ENCODE results near the gene GPR83.
"Not testable (repeated sequence)": the region's sequence is repeated elsewhere in the genome, so short reads cannot be mapped to it uniquely, and the experiment has no call there.

Gene GPR83

DNA sequence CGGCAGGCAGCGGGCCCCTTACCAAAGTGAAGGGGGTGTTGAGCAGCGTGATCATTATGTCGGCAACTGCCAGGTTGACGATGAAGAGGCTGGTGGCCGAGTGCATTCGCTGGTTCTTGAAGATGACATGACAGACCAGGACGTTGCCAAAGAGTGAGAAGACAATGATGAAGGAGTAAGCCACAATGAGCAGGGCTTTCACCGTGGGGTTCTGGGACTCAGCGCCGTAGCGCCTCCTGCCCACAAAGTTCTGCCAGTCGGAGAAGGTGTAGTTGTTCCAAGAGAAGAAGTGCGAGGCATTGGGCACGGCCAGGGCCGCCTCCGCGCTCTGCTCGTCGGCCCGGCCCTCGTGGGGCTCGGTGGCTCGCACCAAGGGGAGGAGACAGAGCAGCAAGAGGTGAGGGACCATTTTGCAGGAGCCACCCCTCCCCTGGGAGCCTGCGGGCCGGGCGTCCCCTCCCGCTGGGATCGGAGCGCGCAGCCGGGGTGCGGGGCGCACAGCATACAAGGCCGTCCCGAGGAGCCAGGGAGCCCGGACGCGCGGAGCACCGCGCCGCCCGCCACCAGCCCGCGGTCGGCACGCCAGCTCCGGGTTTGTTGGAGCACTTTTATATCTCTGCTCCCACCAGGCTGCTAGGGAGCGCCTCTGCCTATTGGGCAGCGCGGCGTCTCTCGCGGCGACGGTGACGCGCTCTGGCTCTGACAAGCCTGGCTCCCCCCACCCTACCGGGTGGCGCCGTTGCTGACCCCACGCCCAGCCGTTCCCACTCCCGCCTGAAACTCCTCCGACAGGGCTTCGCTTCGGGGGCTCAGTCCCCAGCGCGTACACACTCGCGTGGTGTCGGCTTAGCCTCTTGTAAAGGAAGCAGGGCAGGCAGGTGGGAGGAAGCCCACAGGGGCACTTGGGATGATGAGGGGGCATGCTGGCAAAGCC lies at the start of gene GPR83:
GPR83 (minus strand) TSS at position 581 of the 934 bp plus-strand sequence; CDS start at position 409, 172 bp downstream.
- no peak for DNase-seq

DNA sequence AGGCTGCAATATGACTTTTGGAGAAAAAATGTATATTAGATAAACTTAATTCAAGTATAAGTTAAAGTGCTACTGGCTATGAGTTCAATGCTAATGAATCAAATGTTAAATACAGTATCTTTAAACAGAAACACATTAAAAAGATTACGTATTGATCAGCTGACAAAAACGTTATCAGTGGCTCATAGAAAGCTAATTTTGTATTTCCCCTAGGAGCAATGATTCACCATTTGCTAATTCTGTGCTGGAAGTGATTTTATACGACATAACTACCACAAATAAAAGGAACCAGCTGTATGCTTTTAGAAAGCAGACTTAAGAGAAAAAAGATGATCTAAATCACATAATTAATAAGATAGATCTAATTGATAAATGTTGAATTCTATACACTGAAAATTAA lies 48.8 kb upstream of the GPR83 start:
- no peak for DNase-seq

DNA sequence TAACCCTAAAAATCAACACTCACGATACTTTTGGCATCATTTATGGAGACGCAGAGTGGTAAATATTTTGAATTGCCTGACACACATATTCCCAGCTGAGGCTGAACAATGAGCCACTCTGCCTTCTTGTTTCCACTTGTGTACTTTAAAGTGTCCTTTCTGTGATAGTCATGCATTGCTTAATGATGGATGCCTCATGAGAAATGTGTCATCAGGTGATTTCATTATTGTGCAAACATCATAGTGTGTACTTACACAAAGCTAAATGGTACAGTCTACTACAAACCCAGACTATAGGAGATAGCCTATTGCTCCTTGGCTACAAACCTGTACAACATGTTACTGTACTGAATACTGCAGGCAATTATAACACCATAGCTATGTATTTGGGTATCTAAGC lies 48.2 kb upstream of the GPR83 start:
- DNase-seq = no peak

DNA sequence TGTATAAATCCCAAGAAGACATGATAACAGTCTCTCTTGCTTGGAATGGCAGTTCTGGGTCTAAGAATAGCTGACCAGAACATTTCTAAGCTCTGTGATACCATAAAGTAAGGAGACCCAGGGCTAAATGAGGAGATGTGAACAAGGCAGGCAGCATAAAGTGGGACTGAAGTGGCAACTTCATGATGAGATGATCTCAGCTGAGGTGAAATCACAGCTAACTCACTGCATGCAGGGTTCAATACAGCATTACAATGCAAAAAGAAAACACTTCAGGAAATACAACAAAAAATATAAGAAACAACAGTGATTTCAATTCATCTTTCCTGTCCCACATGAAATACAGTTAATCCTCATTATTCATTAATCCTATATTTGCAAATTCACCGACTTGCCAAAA lies 47.8 kb upstream of the GPR83 start:
- no peak for DNase-seq

DNA sequence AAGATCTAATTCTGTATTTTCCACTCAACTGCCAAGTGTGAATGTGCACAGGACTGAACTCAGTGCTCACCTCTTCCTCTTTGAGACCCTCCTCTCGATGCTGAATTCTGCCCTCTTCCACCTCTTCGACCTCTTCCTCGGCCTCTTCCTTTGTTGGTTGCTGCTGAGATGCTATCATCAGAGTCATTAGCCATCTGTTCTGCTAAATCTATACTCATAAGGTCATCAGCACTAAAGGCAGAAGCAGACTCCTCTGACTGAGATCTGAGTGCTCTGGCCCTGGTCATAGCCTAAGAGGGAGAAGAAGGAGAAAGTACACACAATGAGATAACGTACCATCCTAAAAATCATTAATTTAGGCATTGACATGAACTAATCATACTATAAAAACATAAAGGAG lies 45.9 kb upstream of the GPR83 start:
- no peak for DNase-seq

DNA sequence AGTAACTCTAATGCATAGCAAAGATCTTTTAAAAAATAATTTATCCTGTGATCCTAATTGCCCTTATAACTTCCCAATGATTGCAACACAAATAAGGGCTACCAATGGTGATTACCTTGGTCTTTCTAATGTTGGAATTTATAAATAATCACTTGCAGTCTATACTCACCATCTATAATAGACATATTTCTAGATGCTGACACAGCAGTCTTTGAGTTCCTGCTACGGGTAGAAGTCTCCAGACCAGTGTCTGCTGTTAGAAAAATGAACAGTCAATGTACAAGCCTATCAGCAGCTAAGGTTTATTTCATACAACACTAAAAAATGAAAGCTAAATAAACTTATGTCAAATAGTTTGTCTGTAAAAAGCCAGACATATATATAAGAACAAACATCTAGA lies 44.4 kb upstream of the GPR83 start:
- no peak for DNase-seq

DNA sequence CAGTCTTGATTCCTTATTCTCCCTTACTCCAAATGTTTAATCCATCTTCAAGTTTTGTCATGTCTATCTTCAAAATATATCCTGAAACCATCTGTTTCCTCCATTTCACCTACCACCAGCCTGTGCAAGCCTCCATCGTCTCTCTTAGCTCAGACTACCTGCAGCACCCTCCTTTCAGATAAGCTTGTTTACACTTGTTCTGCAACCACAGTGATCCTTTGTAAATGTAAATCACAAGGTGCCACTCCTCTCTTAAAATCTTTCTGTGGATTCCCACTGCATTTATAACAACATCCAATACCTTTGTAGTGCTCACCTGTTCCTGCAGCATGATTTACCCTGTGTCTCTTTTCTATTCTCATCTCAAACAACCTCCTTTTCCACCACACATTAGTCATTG lies 31.8 kb upstream of the GPR83 start:
- no peak for DNase-seq

DNA sequence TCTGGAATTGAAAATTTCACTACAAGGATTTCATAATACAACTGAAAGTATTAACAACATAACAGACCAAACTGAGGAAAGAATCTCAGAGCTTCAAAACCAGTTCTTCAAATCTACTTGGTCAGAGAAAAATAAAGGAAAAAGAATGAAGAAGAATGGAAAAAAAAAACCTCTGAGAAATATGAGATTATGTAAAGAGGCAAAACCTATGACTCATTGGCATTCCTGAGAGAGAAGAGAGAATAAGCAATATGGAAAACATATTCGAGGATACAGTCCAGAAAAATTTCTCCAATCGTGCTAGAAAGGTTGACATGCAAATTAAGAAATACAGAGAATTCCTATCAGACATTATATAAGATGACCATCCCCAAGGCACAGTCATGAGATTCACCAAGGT lies 23.4 kb upstream of the GPR83 start:
- no peak for DNase-seq

DNA sequence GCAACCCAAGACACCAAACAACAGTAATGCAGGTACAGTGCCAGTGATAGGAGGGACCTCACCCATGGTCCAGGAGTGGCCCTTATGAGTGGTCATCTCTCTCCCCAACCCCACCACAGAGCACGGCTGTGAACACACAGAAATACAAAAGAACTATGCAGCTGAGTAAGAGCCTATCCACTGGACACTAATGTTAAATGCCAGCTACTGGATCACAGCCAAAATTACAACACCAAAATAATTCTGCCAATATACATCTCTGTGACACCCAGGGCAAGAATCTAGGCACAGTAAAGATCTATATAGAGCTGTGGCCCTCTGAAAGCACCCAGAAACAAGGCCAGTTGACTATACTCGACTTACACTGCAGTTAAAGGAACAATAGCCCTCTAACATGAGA lies 22.8 kb upstream of the GPR83 start:
- no peak for DNase-seq

DNA sequence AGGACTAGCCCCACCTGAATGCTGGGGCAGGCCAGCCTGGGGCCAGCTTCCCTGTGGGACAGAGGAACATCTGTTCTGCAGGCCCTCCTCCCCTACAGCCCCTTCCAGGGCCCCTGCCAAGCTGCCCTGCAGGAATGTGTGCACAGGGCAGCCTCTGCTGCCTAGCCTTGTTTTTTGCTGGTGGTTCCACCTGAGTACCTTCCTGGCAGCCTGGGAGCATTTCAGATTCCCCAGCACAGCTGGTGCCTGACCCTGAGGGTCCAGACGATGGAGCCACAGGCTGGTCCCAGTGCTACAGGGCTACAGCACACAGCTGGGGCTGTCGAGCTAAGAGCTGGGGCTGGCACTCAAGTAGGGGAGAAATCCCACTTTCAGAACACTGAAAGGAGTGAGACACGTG lies 22.3 kb upstream of the GPR83 start:
- no peak for DNase-seq

DNA sequence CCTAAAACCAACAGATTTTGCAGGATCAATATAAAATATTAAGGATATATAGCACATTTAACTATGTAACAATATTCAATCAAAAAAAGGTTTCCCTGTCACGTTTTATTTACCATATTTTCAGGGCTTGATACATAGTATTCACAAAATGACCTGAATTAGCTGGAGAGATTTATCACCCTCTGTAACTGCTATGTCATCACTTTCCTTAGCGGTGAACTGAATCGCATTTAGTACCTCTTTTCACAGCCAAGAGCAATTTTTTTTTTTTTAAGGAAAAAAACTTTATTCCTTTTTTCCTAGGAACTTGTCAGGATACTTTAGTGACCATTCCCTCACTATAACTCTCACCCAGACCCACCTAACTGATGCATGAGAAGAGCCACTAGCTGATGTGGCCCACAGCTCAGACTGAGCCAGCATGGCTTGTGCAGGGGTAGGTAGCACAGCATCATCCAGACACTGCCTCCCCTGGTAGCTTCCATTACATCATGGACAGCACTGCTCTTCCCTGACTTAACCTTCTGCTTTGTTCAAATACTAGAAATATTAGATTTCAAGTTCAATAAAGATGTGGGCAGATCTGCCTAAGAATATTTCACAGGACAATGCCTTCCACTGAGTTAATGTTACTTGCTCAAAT lies 17.0 kb upstream of the GPR83 start:
- no peak for DNase-seq

DNA sequence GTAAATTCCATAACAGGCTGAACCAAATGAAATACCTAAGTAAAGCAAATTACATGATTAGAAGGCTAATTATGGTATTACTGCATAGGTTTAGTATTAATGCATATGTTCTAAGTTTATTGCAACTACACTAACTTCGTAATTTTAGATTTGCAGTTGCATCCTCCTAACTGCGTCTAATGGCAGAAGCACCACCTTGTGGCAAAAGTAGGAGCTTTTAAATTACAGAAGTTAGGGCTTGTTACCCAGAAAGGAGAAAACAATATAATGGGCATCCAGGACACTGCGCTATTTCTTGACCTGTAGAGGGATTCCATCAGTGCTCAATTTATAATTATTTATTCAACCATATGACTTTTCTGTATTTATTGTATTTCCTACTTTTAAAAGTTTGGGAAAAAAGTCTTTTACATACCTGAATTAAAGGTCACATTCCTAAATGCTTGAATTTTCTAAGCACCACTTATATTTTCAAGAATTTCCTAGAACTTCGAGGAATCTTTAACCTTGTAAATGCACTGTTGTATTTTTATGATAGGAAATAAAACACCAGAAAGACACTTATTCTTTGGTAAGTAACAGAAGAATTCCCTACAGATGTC lies 16.3 kb upstream of the GPR83 start:
- no peak for DNase-seq

DNA sequence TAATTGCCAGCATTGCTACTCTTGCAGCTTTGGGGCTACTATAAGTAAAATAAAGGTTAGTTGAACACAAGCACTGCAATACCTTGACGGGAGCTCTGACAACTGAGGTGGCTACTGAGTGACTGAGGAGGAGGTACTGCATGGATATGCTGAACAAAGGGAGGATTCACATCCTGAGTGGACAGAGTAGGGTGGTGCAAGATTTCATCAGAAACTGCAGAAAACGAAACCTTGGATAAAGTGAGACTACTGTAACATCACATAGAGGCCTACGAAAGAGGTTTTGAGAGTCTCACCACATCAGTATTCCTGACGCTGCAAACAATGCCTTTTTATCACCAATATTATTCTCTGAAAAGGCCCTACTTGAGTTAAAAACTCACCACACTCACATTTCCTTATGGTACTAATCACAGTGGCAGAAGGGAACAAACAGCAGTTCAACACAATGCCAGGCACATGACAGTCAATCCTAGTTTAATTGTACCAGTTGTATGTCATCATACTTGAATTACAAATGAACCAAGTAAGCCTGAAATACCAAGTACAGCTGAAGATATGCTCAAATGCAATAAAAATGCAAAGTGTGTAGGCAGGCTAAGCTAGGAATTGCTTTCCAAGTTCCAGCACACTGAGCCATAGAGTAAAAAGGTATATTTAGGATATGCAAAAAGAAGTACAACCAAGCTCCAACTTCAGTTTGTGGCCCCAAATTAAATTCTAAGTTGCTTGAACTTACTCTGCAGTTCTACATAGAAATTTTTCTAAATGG lies 4.0 kb upstream of the GPR83 start:
- no peak for DNase-seq

DNA sequence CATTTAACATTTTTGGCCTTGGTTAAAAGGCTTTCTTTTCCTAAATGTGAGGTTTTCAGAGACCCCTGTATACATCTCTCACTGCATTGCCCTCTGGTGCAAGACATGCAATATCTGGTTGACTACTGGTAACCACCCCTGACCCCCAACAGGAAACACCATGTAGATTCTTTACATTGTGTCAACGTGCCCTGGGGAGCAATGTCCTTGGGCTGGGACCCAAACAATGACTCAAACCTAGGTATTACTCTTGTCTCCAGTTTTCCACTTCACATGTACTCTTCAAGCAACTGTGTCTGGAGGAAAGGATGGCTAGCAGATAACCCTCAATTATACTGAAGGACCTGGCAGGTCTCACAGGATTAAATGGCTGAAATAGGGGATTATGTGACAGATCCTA lies 1.1 kb upstream of the GPR83 start:
- DNase-seq = no peak

DNA sequence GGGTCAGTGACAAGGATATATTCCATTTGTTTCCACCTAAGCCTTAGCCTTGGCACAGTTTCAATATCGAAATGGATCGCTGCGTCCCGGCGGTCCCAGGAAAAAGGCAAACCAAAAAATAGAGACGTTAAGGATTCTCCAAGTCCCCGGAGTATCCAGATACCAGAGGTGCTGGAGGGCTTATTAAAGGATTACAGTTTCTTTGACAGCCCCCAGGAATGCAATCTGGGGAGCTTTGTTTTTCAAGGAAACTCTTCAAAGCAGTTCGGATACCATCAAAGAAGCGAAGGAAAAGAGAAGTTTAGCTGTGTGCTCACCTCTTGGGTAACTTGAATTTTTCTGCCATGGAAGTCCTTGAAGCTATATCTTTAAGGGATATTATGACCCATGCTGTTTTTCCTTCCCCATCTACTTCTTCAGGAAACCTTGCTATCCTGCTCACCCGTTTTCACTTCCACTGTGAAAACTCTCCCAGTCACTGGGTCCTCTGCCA lies 600 bp upstream of the GPR83 start:
- DNase-seq = no peak

DNA sequence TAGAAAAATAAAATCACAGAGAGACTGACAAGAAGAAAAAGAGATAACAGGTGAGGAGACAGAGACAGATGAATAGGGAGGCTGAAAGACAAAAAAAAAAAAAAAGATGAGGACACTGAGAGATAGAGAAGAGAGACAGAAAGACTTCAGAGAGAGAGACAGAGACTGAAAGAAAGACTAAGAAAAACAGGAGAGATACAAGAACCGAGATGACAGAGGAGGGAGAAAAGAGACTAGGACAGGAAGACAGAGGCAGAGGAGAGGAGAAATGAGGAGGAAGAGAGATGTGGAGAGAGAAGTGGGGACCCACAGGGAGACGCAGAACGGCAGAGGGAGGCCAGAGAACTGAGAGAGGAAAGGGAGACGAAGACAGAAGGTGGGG lies 771 bp downstream of the GPR83 start:
- DNase-seq = no peak

DNA sequence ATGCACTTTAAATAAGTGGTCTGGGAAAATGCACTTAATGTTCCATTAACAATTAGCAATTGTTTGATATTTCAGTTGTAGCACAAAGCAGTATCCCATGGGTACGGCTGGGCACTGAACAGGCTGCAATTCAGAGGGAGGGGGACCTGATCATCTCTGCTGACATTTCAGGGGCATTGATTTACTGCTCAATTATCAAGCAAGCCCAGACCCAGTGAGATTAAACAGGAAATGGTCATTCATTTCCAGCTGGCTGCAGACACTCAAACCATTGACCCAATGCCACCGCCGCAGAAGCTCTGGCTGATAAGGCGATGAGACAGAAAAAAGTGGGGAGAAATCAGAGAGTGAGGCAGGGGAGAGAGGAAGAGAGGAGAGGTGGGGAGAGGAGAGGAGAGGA lies 1.2 kb downstream of the GPR83 start:
- no peak for DNase-seq

DNA sequence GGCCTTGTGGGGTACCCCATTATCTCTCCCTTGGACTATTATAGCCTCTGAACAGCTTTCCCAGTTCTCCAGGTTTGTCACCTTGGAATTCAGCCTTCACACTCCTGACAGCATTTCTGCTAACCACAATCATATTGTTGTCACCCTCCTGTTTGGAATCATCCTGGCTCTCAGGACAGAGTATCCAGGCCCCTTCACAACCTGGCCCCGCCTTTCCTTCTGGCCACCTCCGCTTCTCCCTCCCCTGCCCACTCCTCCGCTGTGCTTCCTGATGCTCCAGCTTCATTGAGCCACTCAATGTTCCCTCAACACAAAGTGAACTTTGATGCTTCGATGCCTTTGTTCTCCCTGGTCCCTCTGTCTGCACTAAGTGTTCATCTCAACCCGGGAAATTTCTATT lies 3.1 kb downstream of the GPR83 start:
- no peak for DNase-seq

DNA sequence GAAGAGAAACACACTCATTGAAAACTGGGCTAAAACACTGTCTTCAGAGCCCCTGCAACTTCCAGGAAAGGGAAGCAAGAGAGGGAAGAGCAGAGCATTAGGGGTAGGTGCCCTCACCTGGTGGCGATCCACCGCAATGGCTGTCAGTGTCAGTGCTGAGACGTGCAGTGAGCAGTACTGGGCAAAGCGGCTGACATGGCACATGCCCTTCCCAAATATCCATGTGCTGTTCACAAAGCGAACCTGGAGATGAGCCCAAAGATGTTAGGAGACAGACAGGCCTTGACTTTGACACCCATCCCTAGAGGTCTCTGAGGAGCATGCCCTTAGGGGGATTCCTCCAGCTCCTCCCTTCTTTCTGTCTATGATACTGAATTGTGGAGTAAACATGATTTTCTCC lies 4.9 kb downstream of the GPR83 start:
- DNase-seq = no peak

DNA sequence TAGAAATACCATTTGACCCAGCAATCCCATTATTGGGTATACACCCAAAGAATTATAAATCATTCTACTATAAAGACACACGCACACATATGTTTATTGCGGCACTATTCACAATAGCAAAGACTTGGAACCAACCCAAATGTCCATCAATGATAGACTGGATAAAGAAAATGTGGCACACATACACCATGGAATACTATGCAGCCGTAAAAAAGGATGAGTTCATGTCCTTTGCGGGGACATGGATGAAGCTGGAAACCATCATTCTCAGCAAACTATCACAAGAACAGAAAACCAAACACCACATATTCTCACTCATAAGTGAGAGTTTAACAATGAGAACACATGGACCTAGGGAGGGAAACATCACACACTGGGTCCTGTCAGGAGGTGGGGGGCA lies 9.3 kb downstream of the GPR83 start:
- not testable (repeated sequence) for DNase-seq

DNA sequence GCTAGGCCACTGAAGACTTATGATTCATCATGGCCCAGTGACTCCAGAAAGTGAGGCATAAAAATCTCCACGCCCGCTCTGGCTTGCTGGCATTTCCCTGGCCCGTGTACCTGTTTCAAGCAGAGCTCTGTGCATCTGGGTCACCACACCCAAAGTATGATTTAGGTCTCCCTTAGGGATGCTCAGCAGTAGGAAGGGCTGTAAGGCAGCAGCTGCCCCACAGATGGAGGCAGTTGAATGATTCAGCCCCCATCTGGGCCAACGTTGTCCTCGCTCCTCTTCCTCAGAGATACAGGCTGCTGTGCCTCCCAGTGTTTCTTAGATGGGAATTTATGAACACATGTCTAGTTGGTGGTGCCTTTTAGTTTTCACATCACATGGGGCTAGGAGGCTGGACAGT lies 21.6 kb downstream of the GPR83 start:
- no peak for DNase-seq

DNA sequence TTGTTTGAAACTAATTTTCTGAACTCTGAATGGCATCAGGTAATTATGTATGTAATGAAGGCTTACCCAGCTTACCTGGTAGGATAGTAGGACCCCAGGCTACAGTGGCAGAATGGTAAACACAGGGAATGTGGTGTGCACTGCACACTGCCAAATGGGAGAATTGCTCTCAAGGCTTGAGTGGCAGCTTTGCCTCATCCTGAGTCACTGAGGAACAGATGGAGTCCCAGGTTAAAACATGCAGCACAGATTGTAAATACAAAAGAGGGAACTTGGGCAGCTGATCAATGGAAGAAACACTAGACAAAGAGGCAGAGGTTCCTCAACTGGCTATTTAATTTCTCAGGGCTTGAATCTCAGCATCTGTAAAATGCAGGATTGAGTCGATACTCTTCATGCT lies 24.4 kb downstream of the GPR83 start:
- DNase-seq = no peak

DNA sequence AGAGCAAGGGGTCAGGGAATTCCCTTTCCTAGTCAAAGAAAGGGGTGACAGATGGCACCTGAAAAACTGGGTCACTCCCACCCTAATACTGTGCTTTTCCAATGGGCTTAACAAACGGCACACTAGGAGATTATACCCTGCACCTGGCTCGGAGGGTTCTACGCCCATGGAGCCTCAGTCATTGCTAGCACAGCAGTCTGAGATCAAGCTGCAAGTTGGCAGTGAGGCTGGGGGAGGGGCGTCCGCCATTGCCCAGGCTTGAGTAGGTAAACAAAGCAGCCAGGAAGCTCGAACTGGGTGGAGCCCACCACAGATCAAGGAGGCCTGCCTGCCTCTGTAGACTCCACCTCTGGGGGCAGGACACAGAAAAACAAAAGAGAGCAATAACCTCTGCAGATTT lies 30.6 kb downstream of the GPR83 start:
- not testable (repeated sequence) for DNase-seq

Data from stimulated activated naive CD4-positive, alpha-beta T cell (primary cell).